Measurements from ENCODE around the gene TPRG1L. TPM values are rescaled to one million over a fixed set of nuclear protein-coding genes. Genes with fewer than 3 reads are reported as not detected.

Gene TPRG1L
- total RNA-seq, 1 experiment from 2014 or later = 22.5 TPM

- Mint-ChIP-seq H3K4me3 (ENCODE audit: low read depth, unreplicated experiment) (no peak overlapping the region), H3K36me3 (ENCODE audit: insufficient read depth, unreplicated experiment) (no peaks in the 10 kb centered on the region), H3K27me3 (ENCODE audit: unreplicated experiment) (peaks cover 46% of the 10 kb centered on the region), H3K9me3 (ENCODE audit: low read depth, unreplicated experiment) (no peaks in the 10 kb centered on the region), H3K27ac (ENCODE audit: unreplicated experiment) (no peak overlapping the region), H3K4me1 (ENCODE audit: low read depth, unreplicated experiment) (peaks cover 12% of the 10 kb centered on the region)
- CTCF ChIA-PET = no interaction called here
- BruUV-seq (replicated peaks) = no TSS peak
- no peak for TF ChIP-seq CTCF (IDR thresholded peaks at IDR 0.05; ENCODE audit: unreplicated experiment)
- DNase-seq = no peak
- intact Hi-C loops (cut with micrococcal nuclease; ENCODE audit: unreplicated experiment) = no loop called here
Measured at GRCh38 chr1:3673381-3674099, 48.7 kb downstream of the TPRG1L start.

DNA sequence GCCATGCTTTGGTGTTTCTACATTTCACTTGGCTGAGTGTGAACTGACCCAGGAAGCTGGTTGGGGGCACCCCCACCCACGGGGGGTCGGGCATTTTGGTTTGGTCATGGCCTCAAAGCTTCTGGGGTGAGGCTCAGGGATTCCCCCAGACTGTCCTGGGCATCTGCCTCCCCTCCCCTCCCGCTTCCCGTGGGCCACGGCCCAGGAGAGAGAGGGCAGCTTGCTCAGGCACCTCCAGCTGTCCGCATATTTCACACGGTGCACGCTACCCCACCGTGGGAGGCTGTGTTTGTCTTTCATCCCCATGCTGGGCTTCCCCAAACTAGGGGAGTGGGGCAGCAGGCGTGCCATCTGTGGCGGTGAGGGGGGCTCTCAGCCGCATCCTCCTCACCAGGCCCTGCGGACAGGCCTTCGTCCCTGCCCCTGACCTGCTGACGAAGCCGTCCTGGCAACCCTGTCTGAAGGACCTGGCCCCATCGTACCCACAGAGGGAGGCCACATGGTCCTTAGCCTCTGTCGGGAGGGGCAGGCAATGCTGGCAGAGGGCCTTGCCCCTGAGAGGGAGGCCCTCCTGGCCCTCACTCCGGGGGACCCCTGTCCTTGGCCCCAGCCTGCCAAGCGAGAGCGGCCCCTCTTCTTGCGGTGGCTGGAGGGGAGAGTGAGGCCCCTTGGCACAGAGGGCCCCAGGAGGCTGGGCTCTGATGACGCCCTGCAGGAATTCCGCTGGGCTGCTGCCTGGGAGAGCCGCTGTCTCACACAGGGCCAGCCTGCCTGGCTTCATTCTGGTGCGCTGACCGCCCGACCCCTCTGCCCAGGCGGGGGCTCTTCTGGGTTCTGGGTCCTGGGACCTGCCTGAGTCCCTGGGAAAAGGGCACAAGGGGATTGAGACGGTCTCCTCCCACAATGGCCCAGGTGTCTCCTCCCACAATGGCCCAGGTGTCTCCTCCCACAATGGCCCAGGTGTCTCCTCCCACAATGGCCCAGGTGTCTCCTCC, 49.6 kb downstream of the TPRG1L start:
- intact Hi-C loops (cut with micrococcal nuclease; ENCODE audit: unreplicated experiment) = no loop called here
- CTCF ChIA-PET = no interaction called here
- no peak for DNase-seq
- Mint-ChIP-seq H3K27me3 (ENCODE audit: unreplicated experiment) (peaks cover 51% of the 10 kb centered on the region), H3K4me3 (ENCODE audit: low read depth, unreplicated experiment) (no peak overlapping the region), H3K36me3 (ENCODE audit: insufficient read depth, unreplicated experiment) (no peaks in the 10 kb centered on the region), H3K4me1 (ENCODE audit: low read depth, unreplicated experiment) (peaks cover 16% of the 10 kb centered on the region), H3K9me3 (ENCODE audit: low read depth, unreplicated experiment) (peaks cover under 1% of the 10 kb centered on the region), H3K27ac (ENCODE audit: unreplicated experiment) (no peak overlapping the region)
- TF ChIP-seq CTCF (IDR thresholded peaks at IDR 0.05; ENCODE audit: unreplicated experiment) = no peak
- BruUV-seq (replicated peaks) = no TSS peak

DNA sequence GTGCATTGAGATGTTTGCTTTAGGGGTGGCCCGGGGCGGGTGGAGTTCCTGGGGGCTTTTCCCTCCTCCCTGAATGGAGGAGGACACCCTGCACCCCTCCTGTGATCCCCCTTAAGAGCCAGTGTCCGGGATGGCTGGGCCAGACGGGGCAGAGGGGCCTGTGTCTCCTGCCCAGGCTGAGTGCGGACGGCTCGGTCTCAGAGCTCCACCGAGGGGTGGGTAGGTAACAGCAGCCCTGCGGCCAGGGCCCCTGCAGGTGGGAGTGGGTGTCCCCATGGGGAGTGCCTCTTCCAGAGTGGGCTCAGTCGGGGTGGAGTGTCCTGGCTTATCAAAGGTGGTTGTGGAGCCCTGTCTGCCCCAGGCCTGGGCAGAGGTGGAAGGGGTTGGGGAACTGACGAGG, 50.6 kb downstream of the TPRG1L start:
- Mint-ChIP-seq H3K27ac (ENCODE audit: unreplicated experiment) (no peak overlapping the region), H3K36me3 (ENCODE audit: insufficient read depth, unreplicated experiment) (no peaks in the 10 kb centered on the region), H3K27me3 (ENCODE audit: unreplicated experiment) (peaks cover 52% of the 10 kb centered on the region), H3K4me3 (ENCODE audit: low read depth, unreplicated experiment) (no peak overlapping the region), H3K4me1 (ENCODE audit: low read depth, unreplicated experiment) (peaks cover 21% of the 10 kb centered on the region), H3K9me3 (ENCODE audit: low read depth, unreplicated experiment) (peaks cover 7% of the 10 kb centered on the region)
- DNase-seq = no peak
- no peak for TF ChIP-seq CTCF (IDR thresholded peaks at IDR 0.05; ENCODE audit: unreplicated experiment)
- intact Hi-C loops (cut with micrococcal nuclease; ENCODE audit: unreplicated experiment) = no loop called here
- BruUV-seq (replicated peaks) = no TSS peak
- CTCF ChIA-PET = no interaction called here

- CTCF ChIA-PET = no interaction called here
- no peak overlapping the region for H3K27ac Mint-ChIP-seq (ENCODE audit: unreplicated experiment)
- H3K9me3 Mint-ChIP-seq (ENCODE audit: low read depth, unreplicated experiment) = peaks cover 7% of the 10 kb centered on the region
- no peaks in the 10 kb centered on the region for H3K36me3 Mint-ChIP-seq (ENCODE audit: insufficient read depth, unreplicated experiment)
- no peak overlapping the region for H3K4me3 Mint-ChIP-seq (ENCODE audit: low read depth, unreplicated experiment)
- H3K27me3 Mint-ChIP-seq (ENCODE audit: unreplicated experiment) = peaks cover 40% of the 10 kb centered on the region
- intact Hi-C loops (cut with micrococcal nuclease; ENCODE audit: unreplicated experiment) = no loop called here
- no peak for TF ChIP-seq CTCF (IDR thresholded peaks at IDR 0.05; ENCODE audit: unreplicated experiment)
- no TSS peak for BruUV-seq (replicated peaks)
- peaks cover 14% of the 10 kb centered on the region for H3K4me1 Mint-ChIP-seq (ENCODE audit: low read depth, unreplicated experiment)
- DNase-seq = no peak
Measured at GRCh38 chr1:3676581-3677470, 52.0 kb downstream of the TPRG1L start.

Measured in Calu3 (cell line).